Measurements from ENCODE around the gene TMEM200B. TPM values are rescaled to one million over a fixed set of nuclear protein-coding genes. Genes with fewer than 3 reads are reported as not detected.

Gene TMEM200B

Small RNA genes lying within 50 kb of the gene (small RNA-seq; reads per million reads assigned to genes)
- not detected for gene RF02271 (ENCODE audit: low read depth)
